Gastrocnemius medialis (tissue), 4 donors: Measurements from ENCODE around the gene DDX51.

Source experiments
- CTCF ChIP-seq, 5 experiments: fragments of 450-650 bp in 3 of 5; fragments of 200-600 bp in 2 of 5; sonication (generic) in 2 of 5; IDR thresholded peaks in 4 of 5; conservative IDR thresholded peaks in 1 of 5; 1 replicate in 4 of 5; 2 replicates in 1 of 5; pipeline ENCODE4 v1.5.1; 2016 to 2019; ENCODE audit warnings: antibody characterized with exemption in 5 of 5, mild to moderate bottlenecking in 3 of 5, moderate library complexity in 3 of 5
- POLR2A ChIP-seq, 2 donors: fragments of 450-650 bp; IDR thresholded peaks; one replicate each; pipeline ENCODE4 v1.6.1; 2017; ENCODE audit warnings: antibody characterized with exemption in 2 of 2, mild to moderate bottlenecking in 2 of 2, moderate library complexity in 2 of 2

GRCh38 chr12:132155771-132156572, 11.9 kb upstream of the DDX51 start:
- TF ChIP-seq CTCF (IDR thresholded peaks at IDR 0.05 in 4 of 5, conservative IDR thresholded peaks at IDR 0.05 in 1 of 5) (no peak), POLR2A (IDR thresholded peaks at IDR 0.05) (no peak)
